Measurements from ENCODE around the gene KSR1.
A peak's percentile ranks its signal among the peaks of the same experiment; 100 is the strongest.

The KSR1 gene

GRCh38 chr17:27514595-27515413, 58.6 kb downstream of the KSR1 start:
- no peak for DNase-seq (ENCODE audit: low read depth in 2 of 2)

DNA sequence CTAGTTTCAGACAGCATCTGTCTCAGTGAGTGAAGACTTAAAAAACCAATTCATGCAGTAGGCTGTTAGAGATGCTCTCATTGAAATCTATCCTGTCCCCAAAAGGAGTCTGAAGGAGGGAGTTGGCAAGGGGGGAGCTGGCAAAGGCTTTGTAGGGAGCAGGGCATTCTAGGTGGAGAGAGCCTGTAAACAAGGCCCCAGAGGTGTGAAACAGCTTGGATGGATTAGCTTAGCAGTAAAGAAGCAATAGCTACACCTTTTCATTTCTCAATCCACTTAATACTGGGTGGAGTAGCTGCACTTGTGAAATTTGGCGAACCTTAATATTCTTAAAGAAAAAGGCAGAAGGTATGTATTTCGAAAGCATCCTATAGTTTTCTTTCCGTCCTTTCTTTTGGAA, 61.8 kb downstream of the KSR1 start:
- no peak for DNase-seq (ENCODE audit: low read depth in 2 of 2)

GRCh38 chr17:27518545-27519521, 62.6 kb downstream of the KSR1 start:
- no peak for DNase-seq (ENCODE audit: low read depth in 2 of 2)

GRCh38 chr17:27519550-27519949, 63.3 kb downstream of the KSR1 start:
- no peak for DNase-seq (ENCODE audit: low read depth in 2 of 2)

DNA sequence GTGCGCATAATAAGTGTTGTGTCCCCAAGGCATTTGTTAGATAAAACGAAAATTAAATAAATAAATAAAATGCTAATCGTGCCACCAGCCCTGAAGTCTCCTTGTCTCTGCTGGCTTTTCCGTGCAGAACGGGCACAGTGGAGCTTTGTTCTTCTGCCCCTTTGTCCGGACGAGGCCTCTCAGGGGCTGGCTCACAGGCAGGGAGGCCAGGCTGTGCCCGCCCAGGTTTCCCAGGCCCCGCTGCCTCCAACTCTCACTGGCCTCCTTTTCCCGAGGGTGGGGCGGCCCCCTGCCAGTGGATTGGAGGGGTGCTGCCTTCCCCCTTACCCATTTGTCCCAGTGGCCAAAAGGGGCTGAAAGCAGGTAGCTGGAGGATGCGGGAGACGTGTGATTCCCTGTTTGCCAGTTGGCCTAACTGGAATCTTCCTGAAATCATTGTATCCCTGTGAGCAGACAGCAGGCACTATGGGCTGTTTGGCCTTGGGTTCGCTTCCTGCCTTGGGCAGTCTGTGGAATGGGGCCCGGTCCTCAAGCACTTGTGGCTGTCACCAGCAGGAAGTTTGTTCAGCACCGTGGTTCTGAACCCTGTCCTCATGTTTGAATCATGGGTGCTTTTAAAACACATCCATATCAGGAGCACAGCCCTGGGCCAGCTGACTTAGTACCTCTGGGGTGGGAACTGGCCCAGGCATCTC, 64.4 kb downstream of the KSR1 start:
- no peak for DNase-seq (ENCODE audit: low read depth in 2 of 2)

DNA sequence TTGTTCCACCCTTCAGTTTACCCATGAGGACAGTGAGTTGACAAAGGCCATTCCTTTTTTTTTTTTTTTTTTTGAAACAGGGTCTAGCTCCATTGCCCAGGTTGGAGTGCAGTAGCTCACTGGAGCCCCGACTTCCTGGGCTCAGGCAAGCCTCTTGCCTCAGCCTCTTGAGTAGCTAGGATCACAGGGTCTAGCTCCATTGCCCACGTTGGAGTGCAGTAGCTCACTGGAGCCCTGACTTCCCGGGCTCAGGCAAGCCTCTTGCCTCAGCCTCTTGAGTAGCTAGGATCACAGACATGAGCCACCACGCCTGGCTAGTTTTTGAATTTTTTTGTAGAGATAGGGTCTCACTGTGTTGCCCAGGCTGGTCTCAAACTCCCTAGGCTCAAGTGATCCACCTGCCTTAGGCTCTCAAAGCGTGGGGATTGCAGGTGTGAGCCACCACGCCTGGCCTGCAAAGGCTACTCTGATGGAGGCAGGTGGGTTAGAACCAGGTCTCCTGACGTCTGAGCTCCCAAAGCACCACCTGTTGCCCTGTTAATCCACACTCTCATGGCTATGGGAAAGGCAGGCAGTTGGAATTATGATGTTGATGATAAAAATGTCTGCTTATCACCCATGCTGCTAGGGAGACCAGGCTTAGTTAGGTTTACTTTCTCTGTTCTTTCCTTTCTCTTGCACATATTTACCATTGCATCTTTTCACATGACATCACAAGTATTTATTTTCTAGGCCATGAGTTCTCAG, 65.2 kb downstream of the KSR1 start:
- DNase-seq (ENCODE audit: low read depth in 2 of 2) = no peak

DNA sequence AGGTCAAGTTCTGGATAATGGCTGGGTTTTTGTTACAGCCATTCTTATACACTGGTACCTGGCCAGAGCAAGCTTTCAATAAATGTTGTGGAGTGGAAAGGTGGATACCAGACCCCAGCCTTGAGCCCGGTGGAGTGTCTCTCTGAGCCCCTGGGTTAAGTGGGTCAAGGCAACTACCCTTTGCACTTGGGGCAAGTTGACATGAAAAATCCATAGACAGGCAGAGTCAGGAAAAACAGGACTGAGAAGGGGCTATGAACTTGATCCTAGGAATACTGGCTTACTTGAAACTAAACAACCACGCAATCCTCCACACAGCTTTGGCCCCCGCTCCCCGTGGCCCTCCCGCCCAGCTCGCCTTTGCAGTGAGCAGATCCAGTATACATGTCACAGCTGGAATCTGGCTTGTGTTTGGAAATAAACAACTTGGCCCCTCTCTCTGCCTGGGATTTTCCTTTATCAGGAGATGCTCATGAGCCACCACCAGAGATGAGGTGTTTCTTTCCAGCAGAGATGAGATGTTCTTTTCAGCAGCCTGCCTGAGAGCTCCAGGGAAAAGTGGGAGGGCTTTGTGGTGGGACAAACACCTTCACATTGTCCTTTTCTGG, 65.9 kb downstream of the KSR1 start:
- DNase-seq (ENCODE audit: low read depth in 2 of 2) = no peak

DNA sequence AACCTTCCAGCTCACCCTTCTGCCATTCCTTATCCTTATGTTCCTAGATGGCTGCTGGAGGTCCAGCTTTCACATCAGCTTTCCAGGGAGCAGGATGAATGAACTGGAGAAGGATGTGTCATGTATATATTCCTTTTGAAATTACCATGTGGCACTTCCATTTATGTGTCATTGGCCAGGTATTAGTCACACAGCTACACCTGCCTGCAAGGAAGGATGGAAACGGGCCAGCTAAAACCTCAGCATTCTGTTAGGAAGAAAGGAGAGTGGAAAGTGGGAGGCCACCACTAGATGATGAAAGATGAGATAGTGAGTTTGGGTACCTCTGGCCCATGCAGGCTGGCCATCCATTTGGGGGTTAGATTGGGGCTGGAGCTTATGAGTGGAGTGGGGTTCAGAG, 67.5 kb downstream of the KSR1 start:
- no peak for DNase-seq (ENCODE audit: low read depth in 2 of 2)

GRCh38 chr17:27524594-27524993, 68.3 kb downstream of the KSR1 start:
- DNase-seq (ENCODE audit: low read depth in 2 of 2) = no peak

DNA sequence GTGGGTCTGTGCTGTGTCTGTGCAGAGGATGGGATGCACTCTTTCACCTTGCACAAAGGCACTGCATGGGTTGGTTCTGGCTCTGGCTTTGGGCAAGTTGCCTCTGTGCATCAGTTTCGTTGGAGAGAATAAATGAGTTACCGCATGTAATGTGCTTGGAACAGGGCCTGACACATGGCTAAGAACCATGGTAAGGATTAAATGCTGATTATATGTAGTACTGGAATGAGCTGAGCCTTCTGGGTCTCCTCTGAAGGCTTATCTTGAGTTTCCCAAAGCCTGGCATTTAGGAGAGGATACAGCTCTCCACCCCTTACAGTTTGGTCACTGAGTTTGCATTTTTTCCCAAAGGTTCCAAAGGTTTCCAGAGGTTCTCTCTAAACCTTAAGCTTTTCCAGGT, 69.1 kb downstream of the KSR1 start:
- no peak for DNase-seq (ENCODE audit: low read depth in 2 of 2)

DNA sequence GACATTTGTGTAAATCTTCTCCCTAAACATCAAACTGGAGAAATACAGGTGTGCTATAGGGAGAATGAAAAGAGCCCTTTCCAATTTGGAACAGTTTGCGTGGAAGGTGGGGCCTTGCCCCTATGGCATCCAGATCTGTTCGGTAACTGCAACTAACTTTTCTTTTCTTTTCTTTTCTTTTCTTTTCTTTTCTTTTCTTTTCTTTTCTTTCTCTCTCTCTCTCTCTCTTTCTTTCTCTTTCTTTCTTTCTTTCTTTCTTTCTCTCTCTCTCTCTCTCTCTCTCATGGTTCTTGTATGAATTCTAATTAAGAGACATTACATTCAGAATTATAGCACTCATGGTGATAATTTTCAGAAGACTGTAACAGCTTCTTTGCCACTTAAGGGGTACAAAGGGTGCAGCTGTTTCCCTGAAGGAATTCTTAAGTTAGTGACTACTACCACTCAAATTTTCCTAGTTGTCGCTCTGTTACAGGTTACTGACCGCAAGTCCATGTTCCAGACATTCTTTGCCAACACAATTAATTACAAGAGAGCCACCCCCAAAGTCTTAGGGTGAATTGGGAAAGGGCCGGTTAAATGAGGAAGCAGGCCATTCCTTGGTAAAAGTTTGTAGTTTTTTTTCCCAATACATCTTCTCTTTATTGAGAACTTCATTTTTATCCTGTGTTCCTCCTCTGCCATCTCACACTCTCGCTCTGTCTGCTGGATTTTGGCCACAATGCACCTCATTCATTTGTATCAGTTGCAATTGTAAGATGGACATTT, 69.8 kb downstream of the KSR1 start:
- no peak for DNase-seq (ENCODE audit: low read depth in 2 of 2)

- no peak for DNase-seq (ENCODE audit: low read depth in 2 of 2)
These were observed 70.4 kb downstream of the KSR1 start for GRCh38 chr17:27526604-27527002.

- no peak for DNase-seq (ENCODE audit: low read depth in 2 of 2)
These were observed 73.1 kb downstream of the KSR1 start for GRCh38 chr17:27529230-27529796.

- no peak for DNase-seq (ENCODE audit: low read depth in 2 of 2)
These were observed 74.6 kb downstream of the KSR1 start for GRCh38 chr17:27530764-27531391.

DNA sequence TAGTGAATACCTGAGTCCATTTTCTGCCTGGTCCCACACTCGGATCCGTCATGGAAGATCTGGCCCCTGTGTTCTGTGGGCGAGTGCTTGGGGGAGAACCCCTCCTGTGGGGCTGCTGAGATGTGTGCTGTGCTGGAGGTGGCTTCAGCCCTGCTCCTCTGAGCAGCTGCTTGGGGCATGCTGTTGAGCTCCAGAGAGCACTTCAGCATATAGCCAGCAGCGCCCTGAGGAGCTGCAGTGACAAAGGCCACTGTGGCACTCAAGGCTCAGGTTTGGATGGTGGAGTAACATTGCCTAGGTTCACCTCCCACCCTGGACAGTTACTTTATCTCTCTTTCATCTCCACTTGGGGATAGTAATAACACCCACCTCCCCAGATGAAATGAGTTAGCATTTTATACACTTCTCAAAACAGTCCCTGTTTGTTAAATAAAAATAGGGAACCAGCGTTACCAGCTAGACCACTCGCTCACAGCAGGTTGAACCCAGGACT, 75.3 kb downstream of the KSR1 start:
- DNase-seq (ENCODE audit: low read depth in 2 of 2) = no peak

DNA sequence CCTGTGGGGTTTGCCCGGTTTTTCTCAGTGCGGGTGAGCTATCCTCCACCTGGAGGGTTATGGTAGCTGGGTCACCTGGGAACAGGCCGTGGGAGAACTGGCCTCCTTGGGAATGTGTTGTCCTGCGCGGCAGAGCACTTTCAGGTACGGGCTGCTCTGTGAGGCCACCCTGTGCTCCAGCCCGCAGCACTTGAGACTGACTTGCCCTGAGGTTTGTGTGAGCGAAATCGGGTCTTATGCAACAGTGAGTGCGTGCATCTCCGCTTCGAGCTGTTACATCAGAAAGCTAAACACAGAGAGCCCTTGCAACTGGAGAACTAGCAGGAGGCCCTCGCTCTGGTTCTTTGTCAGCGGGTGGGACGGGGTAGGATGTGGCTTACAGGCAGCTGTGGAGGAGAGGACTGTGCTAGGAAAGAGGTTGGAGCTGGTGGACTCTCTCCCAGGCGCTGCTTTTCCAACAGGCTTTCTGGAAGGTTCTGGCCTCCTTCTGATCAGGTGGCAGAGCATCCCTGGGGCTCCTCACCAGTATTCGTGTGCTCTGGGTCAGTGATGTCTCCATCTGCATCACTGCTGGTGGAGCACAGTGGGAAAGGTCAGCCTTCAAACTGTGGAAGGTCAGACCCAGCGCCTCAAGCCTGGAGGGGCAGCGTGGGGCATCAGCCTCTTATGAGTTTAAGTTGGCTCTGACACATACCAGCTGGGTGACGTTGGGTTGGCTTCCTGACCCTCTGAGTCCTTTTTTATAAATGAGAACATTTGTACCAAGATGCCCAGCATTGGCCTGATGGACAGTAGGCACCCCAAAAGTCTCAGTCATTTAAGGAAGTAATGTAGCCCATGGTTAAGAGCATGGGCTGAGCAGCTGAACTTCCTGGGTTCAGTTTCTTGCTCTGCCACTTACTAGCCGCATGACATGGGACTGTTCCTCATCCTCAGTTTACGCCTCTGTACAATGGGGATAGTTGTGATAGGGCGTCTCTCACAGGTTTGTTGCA, 76.3 kb downstream of the KSR1 start:
- peak; percentile 44 to 49 for DNase-seq (ENCODE audit: low read depth in 2 of 2)

DNA sequence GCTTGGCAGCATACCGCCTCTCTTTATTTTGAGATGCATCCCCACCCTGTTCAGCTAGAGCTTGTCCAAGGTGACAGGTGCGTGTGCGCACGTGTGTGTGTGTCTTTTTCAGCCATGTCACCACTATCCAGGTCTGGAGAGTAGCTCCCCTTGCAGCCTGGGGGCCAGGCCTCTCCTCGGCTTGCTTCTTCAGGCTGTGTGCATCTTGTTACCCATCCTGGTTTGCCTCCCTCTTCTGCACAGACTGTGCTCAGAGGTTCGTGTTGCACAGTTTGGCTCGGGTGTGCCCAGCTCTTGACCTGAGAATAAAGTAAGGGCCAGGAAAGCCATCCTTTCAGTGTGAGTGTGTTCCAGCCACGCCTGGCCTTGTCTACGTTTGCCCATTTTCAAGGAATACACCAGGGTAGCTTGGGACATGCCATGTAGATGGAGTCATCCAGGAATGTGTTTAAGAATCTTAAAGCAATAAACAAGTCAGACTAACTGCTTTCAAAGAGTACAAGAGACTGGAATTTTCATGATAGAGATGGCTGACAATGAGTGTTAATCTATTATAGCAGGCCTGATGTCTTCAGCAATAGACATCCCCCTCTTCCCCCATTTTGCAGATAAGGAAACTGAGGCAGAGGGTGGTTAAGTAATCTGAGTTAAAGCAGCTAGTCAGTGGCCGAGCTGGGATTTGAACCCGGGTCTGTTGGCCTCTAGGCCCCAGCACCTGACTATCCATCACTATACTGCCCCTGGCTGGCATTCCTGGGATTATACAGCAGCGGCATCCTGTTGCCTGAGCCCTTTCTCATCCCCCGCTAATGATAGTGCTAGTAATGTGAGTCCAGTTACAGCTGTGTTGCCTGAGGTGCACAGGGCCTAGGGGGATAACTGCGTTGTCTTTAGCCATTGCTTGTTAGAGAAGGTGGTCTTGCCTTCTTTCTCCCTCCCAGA, 77.9 kb downstream of the KSR1 start:
- peak; percentile 70 to 77 for DNase-seq (ENCODE audit: low read depth in 2 of 2)
